HepG2 (cell line): Measurements from ENCODE around the gene SF3A2.

Experiments used
- CEBPB ChIP-seq: IDR thresholded peaks from 2 replicates; pipeline ENCODE4 v1.6.1; 2011; ENCODE audit warnings: low read depth, low read length, improper control_type of control experiment, borderline replicate concordance
- CTCF ChIP-seq: sonication (generic); formaldehyde crosslinking; IDR thresholded peaks from 2 replicates; pipeline ENCODE4 v1.5.0; 2020; ENCODE audit warnings: mild to moderate bottlenecking, missing genetic modification reagents, moderate library complexity
- POLR2AphosphoS2 ChIP-seq: IDR thresholded peaks from 2 replicates; pipeline ENCODE4 v1.6.1; 2011; ENCODE audit warnings: low read depth, low read length, improper control_type of control experiment
- RAD21 ChIP-seq: fragments of 450-650 bp; formaldehyde crosslinking; IDR thresholded peaks from 2 replicates; pipeline ENCODE4 v1.5.0; 2020; ENCODE audit warnings: mild to moderate bottlenecking
- RAD51 ChIP-seq: fragments of 450-650 bp; IDR thresholded peaks from 2 replicates; pipeline ENCODE4 v1.6.1; 2016; ENCODE audit warnings: borderline replicate concordance
- TBP ChIP-seq: sonication (generic); formaldehyde crosslinking; IDR thresholded peaks from 2 replicates; pipeline ENCODE4 v1.5.0; 2020; ENCODE audit warnings: missing genetic modification reagents

- TF ChIP-seq CEBPB (no peak), RAD21 (CRISPR knock-in tag) (no peak), POLR2AphosphoS2 (no peak), RAD51 (no peak), CTCF (CRISPR knock-in tag) (no peak), TBP (CRISPR knock-in tag) (no peak)
These were observed 47.3 kb downstream of the SF3A2 start for GRCh38 chr19:2283835-2284507.
